Measurements from ENCODE around the gene SOWAHD.

SOWAHD gene

GRCh38 chrX:119728487-119728886 lies 29.9 kb upstream of the SOWAHD start:
- H3K27ac ChIP-seq (ENCODE audit: low read depth, low read length) = no peak overlapping the region
- H4K20me1 ChIP-seq (ENCODE audit: low read depth, low read length) = no peaks in the 10 kb centered on the region
- TF ChIP-seq EZH2phosphoT487 (conservative IDR thresholded peaks at IDR 0.05; ENCODE audit: low read length) (no peak), CTCF (IDR thresholded peaks at IDR 0.05; ENCODE audit: insufficient read depth, low read length, poor library complexity, severe bottlenecking) (no peak)
- no peaks in the 10 kb centered on the region for H3K79me2 ChIP-seq (ENCODE audit: insufficient read depth, low read length)
- no peaks in the 10 kb centered on the region for H3F3A ChIP-seq (ENCODE audit: insufficient read depth)
- H2AFZ ChIP-seq (ENCODE audit: low read depth, low read length, severe bottlenecking) = no peak overlapping the region
- no peak overlapping the region for H3K9ac ChIP-seq (ENCODE audit: low read length)
- no peaks in the 10 kb centered on the region for H3K36me3 ChIP-seq (ENCODE audit: low read length)
- H3K9me3 ChIP-seq (ENCODE audit: insufficient read depth, low read length) = no peaks in the 10 kb centered on the region
- H3K27me3 ChIP-seq (ENCODE audit: low read length) = no peaks in the 10 kb centered on the region
- no peak overlapping the region for H3K4me3 ChIP-seq (ENCODE audit: insufficient read depth, low read length, poor library complexity, severe bottlenecking)
- H3K9me2 ChIP-seq (replicated peaks; ENCODE audit: insufficient read depth, low read length) = no peaks in the 10 kb centered on the region
- H3K4me2 ChIP-seq (ENCODE audit: low read depth, low read length, poor library complexity, severe bottlenecking) = no peak overlapping the region

GRCh38 chrX:119729408-119730201 lies 28.8 kb upstream of the SOWAHD start:
- Histone ChIP-seq H3K9ac (ENCODE audit: low read length) (no peak overlapping the region), H2AFZ (ENCODE audit: low read depth, low read length, severe bottlenecking) (no peak overlapping the region), H3K27ac (ENCODE audit: low read depth, low read length) (no peak overlapping the region), H3K79me2 (ENCODE audit: insufficient read depth, low read length) (no peaks in the 10 kb centered on the region), H3K9me3 (ENCODE audit: insufficient read depth, low read length) (no peaks in the 10 kb centered on the region), H4K20me1 (ENCODE audit: low read depth, low read length) (no peaks in the 10 kb centered on the region), H3K9me2 (replicated peaks; ENCODE audit: insufficient read depth, low read length) (no peaks in the 10 kb centered on the region), H3K4me2 (ENCODE audit: low read depth, low read length, poor library complexity, severe bottlenecking) (no peak overlapping the region), H3K27me3 (ENCODE audit: low read length) (no peaks in the 10 kb centered on the region), H3K36me3 (ENCODE audit: low read length) (no peaks in the 10 kb centered on the region), H3F3A (ENCODE audit: insufficient read depth) (no peaks in the 10 kb centered on the region), H3K4me3 (ENCODE audit: insufficient read depth, low read length, poor library complexity, severe bottlenecking) (no peak overlapping the region)
- TF ChIP-seq CTCF (IDR thresholded peaks at IDR 0.05; ENCODE audit: insufficient read depth, low read length, poor library complexity, severe bottlenecking) = peak; percentile 24
- no peak for TF ChIP-seq EZH2phosphoT487 (conservative IDR thresholded peaks at IDR 0.05; ENCODE audit: low read length)

- no peaks in the 10 kb centered on the region for H3K27me3 ChIP-seq (ENCODE audit: low read length)
- H3K9ac ChIP-seq (ENCODE audit: low read length) = no peak overlapping the region
- H3K79me2 ChIP-seq (ENCODE audit: insufficient read depth, low read length) = no peaks in the 10 kb centered on the region
- H3K9me3 ChIP-seq (ENCODE audit: insufficient read depth, low read length) = no peaks in the 10 kb centered on the region
- H3K4me2 ChIP-seq (ENCODE audit: low read depth, low read length, poor library complexity, severe bottlenecking) = no peak overlapping the region
- no peaks in the 10 kb centered on the region for H3K9me2 ChIP-seq (replicated peaks; ENCODE audit: insufficient read depth, low read length)
- no peaks in the 10 kb centered on the region for H4K20me1 ChIP-seq (ENCODE audit: low read depth, low read length)
- no peak for TF ChIP-seq EZH2phosphoT487 (conservative IDR thresholded peaks at IDR 0.05; ENCODE audit: low read length)
- TF ChIP-seq CTCF (IDR thresholded peaks at IDR 0.05; ENCODE audit: insufficient read depth, low read length, poor library complexity, severe bottlenecking) = no peak
- H3K4me3 ChIP-seq (ENCODE audit: insufficient read depth, low read length, poor library complexity, severe bottlenecking) = no peak overlapping the region
- no peak overlapping the region for H3K27ac ChIP-seq (ENCODE audit: low read depth, low read length)
- H3K36me3 ChIP-seq (ENCODE audit: low read length) = no peaks in the 10 kb centered on the region
- H2AFZ ChIP-seq (ENCODE audit: low read depth, low read length, severe bottlenecking) = no peak overlapping the region
- no peaks in the 10 kb centered on the region for H3F3A ChIP-seq (ENCODE audit: insufficient read depth)
Measured at GRCh38 chrX:119734897-119735339, 23.5 kb upstream of the SOWAHD start.
